Measurements from ENCODE around the gene RABL6.
"Not testable (repeated sequence)": the region's sequence is repeated elsewhere in the genome, so short reads cannot be mapped to it uniquely, and the experiment has no call there.

RABL6 gene, protein sequence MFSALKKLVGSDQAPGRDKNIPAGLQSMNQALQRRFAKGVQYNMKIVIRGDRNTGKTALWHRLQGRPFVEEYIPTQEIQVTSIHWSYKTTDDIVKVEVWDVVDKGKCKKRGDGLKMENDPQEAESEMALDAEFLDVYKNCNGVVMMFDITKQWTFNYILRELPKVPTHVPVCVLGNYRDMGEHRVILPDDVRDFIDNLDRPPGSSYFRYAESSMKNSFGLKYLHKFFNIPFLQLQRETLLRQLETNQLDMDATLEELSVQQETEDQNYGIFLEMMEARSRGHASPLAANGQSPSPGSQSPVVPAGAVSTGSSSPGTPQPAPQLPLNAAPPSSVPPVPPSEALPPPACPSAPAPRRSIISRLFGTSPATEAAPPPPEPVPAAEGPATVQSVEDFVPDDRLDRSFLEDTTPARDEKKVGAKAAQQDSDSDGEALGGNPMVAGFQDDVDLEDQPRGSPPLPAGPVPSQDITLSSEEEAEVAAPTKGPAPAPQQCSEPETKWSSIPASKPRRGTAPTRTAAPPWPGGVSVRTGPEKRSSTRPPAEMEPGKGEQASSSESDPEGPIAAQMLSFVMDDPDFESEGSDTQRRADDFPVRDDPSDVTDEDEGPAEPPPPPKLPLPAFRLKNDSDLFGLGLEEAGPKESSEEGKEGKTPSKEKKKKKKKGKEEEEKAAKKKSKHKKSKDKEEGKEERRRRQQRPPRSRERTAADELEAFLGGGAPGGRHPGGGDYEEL

DNA sequence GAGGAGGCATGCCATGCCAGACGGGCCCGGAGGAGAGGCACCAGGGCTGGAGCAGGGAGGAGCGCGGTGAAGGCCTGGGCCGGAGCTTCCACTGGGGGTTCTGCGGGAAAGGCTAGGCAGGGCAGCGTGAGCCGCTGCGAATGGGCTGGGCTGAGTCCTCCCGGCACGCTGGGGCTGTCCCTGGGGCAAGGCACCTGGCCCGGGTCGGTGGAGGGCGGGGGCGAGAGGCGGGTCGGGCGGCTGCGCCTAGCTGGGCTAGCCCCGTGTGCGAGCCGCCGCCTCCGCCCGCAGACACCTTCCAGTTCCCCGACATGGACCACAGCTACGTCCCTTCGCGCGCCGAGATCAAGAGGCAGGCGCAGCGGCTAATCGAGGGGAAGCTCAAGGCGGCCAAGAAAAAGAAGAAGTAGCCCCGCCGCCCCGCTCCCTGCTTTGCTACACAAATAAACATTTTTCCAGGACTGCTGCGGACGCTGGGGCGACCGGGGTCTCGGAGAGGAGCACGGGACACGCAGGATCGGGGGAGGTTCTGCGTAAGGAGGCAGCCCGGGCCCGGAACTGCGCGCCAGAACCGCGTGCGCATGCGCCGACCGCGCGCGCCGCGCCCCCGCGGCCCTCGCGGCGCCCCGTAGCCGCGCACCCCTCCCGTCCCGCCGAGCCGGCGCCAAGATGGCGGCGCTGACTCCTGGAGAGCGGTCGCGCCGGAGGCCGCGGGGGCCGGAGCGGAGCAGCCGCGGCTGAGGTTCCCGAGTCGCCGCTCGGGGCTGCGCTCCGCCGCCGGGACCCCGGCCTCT lies at the start of gene RABL6:
Gene RABL6 (plus strand): TSS at position 668 of the 794 bp plus-strand sequence. CDS start 249 bp downstream, outside the sequence.
- DNase-seq (ENCODE audit: low spot score) = peak; percentile 97

DNA sequence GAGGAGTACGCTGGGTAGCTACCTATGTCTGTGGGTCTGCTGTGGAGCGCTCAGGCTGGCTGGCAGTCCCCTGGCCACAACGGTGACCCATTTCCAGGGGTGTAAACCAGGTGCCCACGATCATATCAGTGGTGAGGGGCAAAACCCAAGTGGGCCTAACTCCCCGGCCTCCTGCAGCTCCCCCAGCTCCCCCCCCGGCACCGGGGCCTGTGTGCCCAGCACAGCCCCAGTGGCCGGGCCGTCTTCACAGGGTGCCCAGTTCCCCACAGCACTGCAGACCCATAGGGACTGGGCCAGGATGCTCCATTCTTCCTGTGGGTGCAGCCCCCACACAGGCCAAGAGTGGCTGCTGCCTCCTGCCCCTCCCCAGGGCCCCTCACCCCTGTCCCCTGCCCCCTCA lies 48.7 kb upstream of the RABL6 start:
- DNase-seq (ENCODE audit: low spot score) = no peak

DNA sequence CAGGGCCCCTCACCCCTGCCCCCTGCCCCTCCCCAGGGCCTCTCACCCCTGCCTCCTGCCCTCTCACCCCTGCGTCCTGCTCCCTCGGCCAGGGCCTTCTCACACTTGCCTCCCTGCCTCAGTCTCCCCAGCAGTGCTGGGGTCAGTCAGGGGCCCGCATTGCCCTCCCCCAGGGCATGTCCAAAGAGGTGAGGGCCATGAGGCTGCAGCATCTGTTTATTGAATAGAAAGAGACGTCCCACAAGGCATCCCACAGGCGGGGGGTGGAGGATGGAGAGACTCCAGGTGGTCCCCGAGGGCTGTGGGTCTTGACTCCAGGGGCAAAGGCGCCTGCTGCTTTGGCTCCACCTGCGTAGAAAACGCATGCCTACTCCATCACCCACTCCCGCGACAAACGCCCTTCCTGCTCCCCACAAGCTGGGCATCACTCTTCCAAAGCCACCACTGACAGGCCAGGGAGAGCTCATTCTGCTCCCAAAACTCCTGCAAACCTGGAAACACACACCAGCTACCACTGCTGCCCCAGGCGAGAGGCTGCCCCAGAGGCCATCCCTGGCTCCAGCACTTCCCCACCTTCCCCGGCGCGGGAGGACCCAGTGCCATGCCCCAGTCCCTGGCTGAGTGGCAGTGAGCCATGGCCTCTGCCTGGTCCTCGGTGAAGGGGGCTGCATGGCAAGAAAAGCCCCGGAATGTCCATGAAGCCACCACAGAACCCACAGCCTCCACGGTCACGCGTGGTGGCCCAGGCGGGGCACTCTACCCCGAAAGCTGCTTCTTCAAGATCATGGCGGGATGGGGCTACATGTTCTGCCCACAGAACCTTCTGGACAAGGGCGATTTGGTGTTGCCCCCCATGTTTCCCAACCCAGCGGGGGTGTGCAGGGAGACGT lies 48.1 kb upstream of the RABL6 start:
- no peak for DNase-seq (ENCODE audit: low spot score)

DNA sequence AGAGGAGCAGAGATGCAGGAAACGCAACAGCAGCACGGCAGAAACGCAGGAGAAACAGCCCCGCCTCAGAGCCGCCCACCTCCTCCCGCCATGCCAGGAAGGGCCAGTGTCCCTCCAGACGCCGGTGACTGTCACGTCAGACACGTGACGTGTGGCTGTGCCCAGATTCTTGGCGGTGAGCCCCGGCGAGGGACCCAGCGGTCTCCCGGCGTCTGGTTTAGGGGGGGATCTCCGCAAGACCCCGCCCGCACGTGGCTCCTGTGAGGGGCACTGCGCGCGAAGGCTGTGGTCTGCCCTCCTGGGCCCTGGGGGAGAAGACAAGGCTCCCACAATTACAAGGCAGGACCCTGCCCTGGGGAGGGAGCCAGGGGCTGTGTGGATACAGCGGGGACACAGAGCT lies 47.3 kb upstream of the RABL6 start:
- no peak for DNase-seq (ENCODE audit: low spot score)

DNA sequence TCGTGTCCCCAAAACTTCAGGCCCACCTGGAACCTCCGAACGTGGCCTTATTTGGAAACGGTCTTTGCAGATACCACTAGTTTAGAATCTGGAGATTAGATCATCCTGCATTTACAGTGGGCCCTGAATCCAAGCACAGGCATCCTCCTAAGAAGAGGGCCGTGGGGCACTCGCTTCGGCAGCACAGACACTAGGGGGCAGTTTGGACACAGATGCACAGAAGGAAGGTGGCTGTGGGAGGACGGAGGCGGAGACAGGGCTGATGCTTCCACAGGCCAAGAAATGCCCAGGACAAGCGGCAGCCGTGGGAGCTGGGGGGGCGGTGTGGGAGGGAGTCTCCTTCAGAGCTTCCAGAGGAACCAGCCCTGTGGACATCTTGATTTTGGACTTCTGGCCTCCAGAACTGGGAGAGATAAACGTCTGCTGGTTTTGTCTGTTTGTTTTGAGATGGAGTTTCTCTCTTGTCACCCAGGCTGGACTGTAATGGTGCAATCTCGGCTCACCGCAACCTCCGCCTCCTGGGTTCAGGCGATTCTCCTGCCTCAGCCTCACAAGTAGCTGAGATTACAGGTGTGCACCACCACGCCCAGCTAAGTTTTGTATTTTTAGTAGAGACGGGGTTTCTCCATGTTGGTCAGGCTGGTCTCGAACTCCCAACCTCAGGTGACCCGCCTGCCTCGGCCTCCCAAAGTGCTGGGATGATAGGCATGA lies 46.8 kb upstream of the RABL6 start:
- peak; percentile 79 for DNase-seq (ENCODE audit: low spot score)

DNA sequence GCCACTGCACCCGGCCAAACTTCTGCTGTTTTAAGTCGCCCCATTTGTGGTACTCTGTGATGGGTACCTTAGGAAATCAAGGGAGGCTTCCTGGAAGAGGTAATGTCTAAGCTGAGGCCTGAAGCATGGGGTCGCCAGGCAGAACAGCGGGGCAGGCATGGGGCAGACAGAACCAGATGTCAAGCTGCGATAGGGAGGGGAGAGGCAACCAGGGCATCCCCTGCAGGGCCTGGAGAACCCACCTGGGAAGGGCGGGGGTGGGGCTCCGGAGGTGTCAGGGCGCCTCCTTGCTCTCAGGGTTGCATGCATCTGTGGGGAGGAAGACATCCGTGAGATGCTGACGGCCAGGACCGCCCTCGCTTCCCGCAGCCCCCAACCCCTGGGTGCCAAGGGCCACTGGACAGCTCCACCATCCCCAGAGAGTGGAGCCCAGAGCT lies 46.2 kb upstream of the RABL6 start:
- DNase-seq (ENCODE audit: low spot score) = no peak

DNA sequence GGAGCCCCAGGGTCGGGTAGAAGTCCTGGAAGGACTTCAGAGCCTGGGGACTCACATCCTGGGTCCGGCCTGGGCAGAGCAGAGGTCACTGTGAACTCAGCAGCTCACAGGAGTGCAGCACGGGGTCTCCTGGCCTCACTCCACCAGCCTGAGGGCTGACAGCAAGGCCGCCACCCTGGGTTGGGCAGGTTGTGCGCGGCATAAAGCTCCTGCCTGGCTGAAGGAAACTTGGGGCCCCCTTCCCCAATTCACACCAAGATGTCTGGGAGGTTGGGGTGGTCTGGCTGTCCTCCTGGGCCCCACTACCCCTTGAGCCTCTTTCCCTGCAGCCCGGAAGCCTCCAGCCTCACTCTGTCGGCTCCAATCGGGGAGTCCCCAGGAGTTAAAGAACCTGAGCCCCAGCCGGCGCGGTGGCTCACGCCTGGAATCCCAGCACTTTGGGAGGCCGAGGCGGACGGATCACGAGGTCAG lies 45.5 kb upstream of the RABL6 start:
- DNase-seq (ENCODE audit: low spot score) = no peak

DNA sequence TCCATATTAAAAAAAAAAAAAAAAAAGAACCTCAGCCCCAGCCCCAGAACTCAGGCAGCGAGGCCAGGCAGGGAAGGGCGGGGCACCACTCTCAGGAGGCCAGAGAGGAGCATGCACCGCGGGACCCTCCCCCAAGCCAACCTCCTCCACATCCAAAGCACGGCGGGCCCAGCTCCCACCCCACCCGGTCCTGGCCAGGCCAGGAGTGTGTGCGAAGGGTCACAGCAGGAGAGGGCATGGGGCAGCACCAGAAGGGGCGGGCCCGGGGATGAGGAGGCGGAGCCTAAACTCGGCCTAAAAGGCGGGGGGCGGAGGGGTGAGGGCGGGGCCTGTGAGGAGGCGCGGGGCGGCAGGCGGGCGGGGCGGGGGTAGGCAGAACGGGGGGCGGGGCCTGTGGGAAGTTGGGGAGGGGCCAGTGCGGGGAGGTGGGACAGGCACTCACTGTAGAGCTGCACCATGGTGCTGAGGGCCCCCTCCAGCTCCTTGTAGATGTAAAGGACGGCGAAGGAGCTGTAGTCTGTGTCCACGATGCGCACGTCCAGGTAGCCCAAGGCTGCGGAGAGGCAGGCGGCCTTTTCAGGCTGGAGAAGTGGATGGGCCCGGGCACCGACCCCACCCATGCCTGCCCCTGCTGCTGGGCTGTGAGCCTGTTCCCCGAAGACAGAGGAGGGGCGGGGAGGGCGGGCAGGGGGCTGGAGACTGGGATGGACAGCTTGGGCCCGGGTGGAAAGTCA lies 44.7 kb upstream of the RABL6 start:
- DNase-seq (ENCODE audit: low spot score) = no peak

DNA sequence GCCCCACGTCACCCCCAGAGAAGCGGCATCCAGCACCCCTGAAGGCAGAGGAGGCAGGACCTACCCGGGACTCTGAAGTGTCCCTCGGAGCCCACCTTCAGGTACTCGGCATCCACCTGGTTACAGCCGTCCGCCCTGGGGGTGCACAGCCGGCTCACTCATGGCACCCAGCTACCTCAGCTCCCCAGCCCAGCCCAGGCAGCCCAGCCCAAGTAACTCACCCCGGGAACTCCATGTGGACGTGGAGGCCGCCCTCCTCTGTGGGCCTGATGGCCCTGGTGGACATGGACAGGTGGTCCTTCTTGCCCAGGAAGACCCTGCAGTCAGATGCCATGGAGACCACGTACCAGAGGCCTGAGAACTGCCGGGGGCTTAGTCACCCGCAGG lies 44.1 kb upstream of the RABL6 start:
- no peak for DNase-seq (ENCODE audit: low spot score)

DNA sequence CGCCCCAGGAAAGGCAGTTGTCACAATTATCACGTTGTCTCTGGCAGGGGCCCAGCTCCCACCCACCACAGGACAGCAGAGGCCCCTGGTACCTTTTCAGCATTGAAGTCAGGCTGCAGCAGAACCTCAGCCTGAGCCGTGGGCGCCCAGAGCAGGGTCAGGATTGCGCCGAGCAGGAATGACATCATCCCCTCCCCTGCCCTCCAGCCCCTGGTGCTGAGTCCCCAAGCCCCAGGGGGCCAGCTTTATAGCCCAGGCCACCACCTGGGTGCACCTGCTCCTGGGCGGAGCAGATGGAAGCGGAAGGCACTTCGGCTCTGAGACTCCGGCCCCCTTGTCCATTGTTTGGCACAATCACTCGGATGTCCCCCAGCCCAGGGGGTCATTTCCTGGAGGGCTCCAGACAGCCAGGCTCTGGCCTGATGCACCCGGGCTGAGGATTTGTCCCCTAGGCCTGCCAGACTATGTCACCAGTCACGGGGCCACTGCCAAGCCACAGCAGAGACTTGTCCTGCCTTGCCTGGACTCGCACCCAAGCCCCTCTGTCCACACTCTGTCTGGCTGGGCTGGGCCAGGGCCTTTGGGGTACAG lies 43.4 kb upstream of the RABL6 start, which contains the start of gene LCN15:
Gene LCN15 (minus strand): TSS at position 218 of the 591 bp plus-strand sequence. CDS start 30 bp downstream, at position 188.
- DNase-seq (ENCODE audit: low spot score) = no peak

DNA sequence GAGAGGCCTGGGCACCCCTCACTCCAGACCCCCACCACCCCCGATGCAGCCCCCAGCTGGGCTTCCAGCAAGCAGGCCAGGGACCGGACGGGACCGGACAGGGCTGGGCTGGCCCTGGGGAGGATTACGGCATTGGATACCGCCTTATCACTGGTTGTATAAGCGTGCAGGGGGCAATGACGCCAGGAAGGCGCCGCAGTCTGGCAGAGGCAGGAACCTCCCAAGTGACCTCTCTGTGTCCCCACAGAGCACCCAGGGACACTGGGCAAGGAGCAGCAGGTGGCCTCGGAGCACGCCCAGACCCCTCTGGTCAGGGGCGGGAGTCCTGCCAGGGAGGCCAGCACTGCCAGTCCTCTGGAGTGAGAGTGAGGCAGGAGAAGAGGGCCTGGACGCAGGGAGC lies 42.7 kb upstream of the RABL6 start:
- no peak for DNase-seq (ENCODE audit: low spot score)

DNA sequence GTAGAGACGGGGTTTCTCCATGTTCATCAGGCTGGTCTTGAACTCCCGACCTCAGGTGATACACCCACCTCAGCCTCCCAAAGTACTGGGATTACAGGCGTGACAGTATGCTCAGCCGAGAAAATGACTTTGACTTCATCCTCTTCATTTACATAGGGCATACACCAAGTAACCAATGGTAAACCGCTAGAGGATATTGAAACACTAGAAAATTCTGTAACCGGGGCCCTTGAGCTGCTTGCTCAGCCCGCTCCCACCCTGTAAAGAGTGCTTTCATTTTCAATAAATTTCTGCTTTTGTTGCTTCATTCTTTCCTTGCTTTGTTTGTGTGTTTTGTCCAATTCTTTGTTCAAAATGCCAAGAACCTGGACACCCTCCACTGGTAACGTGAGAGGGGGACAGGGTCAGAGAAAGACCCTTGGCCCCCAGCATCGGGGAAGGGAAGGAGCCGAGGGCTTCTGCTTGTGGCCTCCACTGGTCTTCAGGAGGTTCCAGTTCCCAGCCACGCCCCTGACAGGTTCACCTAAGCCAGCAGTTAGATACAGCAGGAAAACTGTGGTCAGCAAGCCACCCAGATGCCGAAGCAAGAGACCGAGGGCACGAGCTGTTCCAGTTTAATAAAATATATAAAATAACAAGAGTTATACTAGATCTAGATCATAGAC lies 41.9 kb upstream of the RABL6 start:
- DNase-seq (ENCODE audit: low spot score) = not testable (repeated sequence)

DNA sequence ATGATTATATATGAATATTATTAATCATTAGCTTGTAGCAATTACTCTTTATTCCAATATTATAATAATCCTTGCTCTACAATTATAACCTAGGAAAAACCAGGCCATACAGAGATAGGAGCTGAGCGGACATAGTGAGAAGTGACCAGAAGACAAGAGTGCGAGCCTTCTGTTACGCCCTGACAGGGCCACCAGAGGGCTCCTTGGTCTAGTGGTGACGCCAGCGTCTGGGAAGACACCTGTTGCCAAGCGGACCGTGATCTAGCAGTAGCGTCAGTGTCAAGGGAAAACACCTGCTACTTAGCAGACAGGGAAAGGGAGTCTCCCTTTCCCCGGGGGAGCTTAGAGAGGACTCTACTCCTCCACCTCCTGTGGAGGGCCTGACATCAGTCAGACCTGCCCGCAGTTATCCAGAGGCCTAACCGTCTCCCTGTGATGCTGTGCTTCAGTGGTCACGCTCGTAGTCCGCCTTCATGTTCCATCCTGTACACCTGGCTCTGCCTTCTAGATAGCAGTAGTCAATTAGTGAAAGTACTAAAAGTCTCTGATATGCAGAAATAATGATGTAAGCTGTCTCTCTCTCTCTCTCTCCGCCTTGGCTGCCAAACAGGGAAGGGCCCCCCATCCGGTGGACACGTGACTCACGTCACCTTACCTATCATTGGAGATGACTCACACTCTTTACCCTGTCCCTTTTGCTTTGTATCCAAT lies 41.2 kb upstream of the RABL6 start:
- not testable (repeated sequence) for DNase-seq (ENCODE audit: low spot score)

DNA sequence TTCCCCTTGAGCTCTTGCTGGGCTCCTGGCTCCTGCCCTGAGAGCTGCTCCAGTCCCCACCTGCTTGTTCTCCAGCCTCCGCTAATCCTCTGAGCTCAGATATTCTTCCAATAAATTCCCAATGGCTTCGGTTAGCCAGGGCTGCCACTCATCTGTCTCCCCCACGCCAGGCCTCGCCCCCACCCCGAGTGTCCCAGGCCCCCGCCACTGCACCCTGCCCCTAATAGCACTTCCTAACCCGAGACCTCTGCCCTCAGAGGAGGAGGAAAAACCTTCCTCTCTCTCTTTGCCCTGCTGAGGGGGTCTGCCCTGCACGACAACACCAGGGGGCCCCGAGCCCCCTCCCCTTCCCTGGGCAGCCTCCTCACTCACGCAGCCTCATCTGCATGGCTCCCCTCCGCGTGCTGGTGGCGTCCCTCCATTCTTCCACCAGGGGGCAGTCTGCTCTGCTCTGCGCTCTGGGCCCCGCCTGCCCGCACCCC lies 38.0 kb upstream of the RABL6 start:
- peak; percentile 52 for DNase-seq (ENCODE audit: low spot score)

DNA sequence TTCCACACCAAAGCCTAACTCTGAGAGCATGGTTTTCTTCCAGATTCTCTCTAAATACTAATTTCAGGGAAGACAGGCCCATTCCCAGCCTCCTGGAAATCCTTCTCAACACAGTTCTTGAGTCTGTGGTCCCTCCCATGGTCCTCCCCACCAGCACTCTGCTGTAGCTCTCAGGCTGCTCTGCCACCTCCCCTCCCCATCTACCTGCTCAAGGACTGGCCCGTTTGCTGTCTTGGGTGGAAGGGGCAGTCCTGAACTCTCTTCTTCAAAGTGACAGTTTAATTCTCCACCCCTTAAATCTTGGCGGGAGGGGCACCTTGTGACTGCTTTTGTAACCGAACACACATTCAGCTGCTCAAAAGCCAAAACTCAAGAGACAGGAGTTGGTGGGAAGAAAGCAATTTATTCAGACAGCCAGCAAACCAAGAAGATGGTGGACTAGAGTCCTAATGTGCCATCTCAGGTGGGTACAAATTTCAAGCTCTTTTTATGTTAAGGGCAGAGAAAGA lies 35.8 kb upstream of the RABL6 start:
- no peak for DNase-seq (ENCODE audit: low spot score)

DNA sequence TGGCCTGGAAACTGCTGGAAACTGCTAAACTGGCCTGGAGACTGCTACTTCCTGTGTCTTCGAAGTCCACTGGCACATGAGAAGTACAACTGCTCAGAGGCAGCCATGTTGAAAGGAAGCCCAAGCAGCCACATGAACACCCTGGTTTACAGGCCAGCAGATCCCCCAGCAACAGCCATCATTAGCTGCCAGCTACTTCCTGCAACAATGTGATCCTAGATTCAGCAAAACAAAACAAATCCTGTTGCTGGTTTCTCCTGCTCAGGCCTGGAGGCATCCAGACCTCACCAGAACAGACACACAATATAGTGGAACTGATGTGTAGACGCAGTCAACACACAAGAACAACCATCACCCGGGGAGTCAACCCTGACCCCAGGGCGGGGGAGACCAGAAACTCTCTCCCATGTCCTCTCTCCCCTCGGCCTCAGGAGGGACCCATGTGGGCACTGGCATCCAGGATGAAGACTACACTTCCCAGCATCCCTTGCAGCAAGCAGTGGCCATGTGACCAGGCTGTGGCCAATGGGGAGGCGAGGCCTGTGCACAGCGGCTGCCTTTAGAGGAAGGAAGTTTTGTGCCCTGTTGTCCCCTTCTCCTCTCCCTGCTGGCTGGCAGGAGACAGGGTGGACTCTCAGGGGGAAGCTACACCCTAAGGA lies 34.2 kb upstream of the RABL6 start:
- no peak for DNase-seq (ENCODE audit: low spot score)

DNA sequence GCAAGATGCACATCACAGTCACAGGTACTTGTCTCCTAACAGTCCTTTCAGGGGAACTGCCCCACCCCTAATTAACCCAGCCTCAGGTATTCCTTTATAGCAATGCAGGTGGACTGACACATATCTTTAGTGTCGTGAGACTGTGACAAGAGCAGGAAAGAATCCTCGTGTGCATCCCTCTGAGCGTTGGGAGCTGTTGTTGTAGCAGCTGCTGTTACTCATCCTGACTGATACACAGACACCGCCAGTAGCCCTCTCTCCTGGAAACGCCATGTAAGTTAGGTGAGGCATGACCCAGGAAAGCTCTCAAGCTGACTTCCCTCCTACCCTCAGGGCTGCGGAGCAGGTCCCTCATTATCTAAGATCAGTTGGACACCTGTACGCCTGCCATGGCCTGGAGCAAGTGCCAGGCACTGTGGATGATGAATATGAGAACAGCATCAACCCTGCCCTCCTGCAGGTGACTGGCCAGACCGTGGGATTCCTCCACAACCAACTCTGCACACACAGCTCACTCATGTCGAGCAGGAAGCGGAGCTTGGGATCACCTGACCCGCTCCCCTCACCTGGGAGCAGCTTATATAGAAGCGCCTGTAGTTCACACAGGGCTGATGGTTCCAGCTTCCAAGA lies 33.2 kb upstream of the RABL6 start:
- DNase-seq (ENCODE audit: low spot score) = no peak

Measured in hepatic stellate cell (primary cell).